ENCODE results near the gene ZFAND3. TPM values are rescaled to one million over a fixed set of nuclear protein-coding genes. Genes with fewer than 3 reads are reported as not detected.

ZFAND3 gene
- total RNA-seq, 6 donors from 2014 or later, result 26.2 to 66.4 (median 55.5) TPM

DNA sequence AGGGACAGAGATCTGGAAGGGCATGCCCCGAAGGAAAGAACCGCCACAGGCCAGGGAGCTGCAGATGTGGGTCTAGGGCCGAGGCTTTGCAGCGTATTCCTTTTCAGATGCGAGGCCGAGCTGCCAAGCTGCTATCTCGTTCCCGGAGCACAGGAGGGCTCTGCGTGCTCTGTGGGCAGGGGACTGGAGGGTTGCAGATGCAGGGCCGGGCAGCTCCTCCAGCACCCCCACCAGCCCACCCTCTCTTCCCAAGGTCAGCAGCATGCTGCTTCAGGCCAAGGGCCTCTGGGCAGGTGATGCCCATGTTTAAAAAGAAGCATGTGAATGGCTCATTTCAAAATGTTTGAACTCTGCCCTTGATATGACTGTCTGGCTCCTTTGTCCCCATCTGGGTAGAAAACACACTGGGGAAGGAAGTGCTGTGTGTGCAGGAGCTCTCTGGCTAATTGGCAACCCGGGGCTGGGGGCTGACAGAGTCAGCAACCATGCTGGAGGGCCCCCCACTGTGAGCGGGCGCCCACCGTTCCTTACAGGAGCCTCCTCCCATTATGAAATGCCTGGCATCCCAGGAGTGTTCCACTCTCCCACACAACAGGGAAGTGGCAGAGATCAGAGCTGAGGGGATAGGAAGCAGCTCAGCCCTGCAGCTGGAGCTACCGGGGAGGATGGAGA, 353.3 kb downstream of the ZFAND3 start:
- DNase-seq, result no peak
- WGBS, 2 donors, result 87 to 91% methylated on average over 7 to 15 of the region's 15 CpGs
- Histone ChIP-seq H3K4me3 (no peak overlapping the region), H3K9me3 (no peaks in the 10 kb centered on the region), H3K27ac (no peak overlapping the region), H3K4me1 (no peaks in the 10 kb centered on the region), H3K36me3 (peaks cover 0 to 23% (median 4%) of the 10 kb centered on the region in 4 donors), H3K27me3 (no peaks in the 10 kb centered on the region)
- TF ChIP-seq POLR2A (IDR thresholded peaks at IDR 0.05) (no peak), POLR2AphosphoS5 (IDR thresholded peaks at IDR 0.05) (no peak), EP300 (IDR thresholded peaks at IDR 0.05) (no peak)
- TF ChIP-seq, protein P1, sequence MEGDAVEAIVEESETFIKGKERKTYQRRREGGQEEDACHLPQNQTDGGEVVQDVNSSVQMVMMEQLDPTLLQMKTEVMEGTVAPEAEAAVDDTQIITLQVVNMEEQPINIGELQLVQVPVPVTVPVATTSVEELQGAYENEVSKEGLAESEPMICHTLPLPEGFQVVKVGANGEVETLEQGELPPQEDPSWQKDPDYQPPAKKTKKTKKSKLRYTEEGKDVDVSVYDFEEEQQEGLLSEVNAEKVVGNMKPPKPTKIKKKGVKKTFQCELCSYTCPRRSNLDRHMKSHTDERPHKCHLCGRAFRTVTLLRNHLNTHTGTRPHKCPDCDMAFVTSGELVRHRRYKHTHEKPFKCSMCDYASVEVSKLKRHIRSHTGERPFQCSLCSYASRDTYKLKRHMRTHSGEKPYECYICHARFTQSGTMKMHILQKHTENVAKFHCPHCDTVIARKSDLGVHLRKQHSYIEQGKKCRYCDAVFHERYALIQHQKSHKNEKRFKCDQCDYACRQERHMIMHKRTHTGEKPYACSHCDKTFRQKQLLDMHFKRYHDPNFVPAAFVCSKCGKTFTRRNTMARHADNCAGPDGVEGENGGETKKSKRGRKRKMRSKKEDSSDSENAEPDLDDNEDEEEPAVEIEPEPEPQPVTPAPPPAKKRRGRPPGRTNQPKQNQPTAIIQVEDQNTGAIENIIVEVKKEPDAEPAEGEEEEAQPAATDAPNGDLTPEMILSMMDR (IDR thresholded peaks at IDR 0.05), result no peak
- no peak for ATAC-seq (ENCODE audit: low FRiP score in 2 of 2)

DNA sequence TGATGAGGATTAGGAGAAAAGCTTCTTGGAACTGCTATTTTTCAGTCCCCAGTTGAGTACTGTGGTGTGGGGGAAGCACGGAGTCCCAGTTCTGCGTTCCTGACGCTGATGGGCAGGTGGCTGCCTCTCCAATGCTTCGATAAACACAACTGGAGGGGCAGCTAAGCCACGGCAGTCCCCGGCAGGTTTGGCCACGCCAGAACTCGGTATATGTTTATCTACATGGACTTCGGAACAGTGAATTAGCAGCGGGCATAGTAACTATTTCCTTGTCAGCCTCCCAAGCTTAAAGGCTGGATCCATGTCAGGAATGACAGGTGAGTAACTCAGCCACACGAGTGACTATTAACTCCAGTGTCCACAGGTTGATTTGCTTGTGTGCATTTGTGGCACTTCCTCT, 354.4 kb downstream of the ZFAND3 start:
- ATAC-seq (ENCODE audit: low FRiP score in 2 of 2), result no peak
- DNase-seq, result no peak
- Histone ChIP-seq H3K4me3 (no peak overlapping the region), H3K27me3 (no peaks in the 10 kb centered on the region), H3K36me3 (peaks cover 0 to 23% (median 4%) of the 10 kb centered on the region in 4 donors), H3K4me1 (no peaks in the 10 kb centered on the region), H3K9me3 (no peaks in the 10 kb centered on the region), H3K27ac (no peak overlapping the region)
- WGBS, 2 donors, result 87 to 93% methylated on average over 11 of the region's 11 CpGs
- TF ChIP-seq, protein P1 (IDR thresholded peaks at IDR 0.05), result no peak
- TF ChIP-seq EP300 (IDR thresholded peaks at IDR 0.05), result no peak

DNA sequence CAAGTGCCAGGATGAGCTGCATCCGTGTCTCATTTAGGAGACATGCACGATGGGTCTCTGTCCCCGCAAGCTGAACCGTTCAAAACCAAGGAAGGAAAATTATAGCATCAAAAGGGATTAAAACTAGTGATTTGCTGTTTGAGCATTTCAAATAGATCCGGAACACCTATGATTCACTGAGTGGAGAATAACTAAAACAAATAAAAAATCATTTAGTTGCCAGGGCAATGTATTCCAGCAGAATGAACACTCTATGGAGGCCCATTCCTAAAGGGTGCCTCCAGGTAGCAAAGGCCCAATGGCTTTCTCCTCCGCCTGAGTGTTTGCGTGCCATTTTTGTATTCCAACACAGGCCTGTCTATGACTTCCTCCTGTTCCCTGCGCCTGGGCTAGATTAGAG, 354.8 kb downstream of the ZFAND3 start:
- no peak for TF ChIP-seq EP300 (IDR thresholded peaks at IDR 0.05)
- TF ChIP-seq POLR2AphosphoS5 (IDR thresholded peaks at IDR 0.05), result no peak
- TF ChIP-seq, protein P1 (IDR thresholded peaks at IDR 0.05), result no peak
- TF ChIP-seq POLR2A (IDR thresholded peaks at IDR 0.05), result no peak
- Histone ChIP-seq H3K27me3 (no peaks in the 10 kb centered on the region), H3K4me1 (no peaks in the 10 kb centered on the region), H3K36me3 (peaks cover 0 to 23% (median 4%) of the 10 kb centered on the region in 4 donors), H3K4me3 (no peak overlapping the region), H3K9me3 (no peaks in the 10 kb centered on the region), H3K27ac (no peak overlapping the region)
- DNase-seq (no peak), ATAC-seq (ENCODE audit: low FRiP score in 2 of 2) (no peak)
- 97% methylated on average over 8 of the region's 8 CpGs for WGBS, 2 donors

DNA sequence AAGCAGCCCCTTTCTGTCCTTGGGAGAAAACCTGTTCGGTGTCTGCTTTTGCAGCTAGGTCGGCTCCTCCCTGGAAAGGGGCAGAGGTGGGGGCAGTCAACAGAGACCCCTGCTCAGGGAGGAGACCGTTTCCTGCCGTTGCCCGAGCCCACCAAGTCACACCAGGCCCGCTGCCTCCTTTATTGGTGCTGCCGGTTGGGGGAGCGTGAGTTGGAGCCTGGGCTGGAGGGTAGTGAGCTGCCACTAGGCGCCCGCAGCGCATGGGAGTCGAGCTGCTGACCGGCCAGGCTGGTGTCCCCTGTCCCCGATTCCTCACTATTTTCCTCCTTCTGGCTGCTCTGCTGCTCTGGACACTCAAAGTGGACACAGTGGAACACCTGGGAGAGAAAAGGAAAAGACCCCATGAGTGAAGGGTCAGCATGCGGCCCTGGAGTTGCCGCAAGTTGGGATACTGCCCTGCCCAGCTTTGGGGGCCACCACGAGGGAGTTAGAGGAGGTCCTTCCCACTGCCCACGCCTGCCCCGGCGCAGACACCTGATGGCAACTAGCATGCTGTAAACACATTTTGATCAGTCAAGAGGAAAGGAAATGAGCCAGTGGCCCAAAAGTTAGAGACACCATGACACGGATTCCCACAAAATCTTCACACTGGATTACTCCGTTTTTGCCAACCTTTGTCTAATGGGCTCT, 355.4 kb downstream of the ZFAND3 start:
- ATAC-seq (ENCODE audit: low FRiP score in 2 of 2) (no peak), DNase-seq (no peak)
- H3K4me3 ChIP-seq, result no peak overlapping the region
- peaks cover 0 to 23% (median 4%) of the 10 kb centered on the region in 4 donors for H3K36me3 ChIP-seq
- no peaks in the 10 kb centered on the region for H3K9me3 ChIP-seq
- no peak for TF ChIP-seq POLR2AphosphoS5 (IDR thresholded peaks at IDR 0.05)
- TF ChIP-seq, protein P1 (IDR thresholded peaks at IDR 0.05), result no peak
- TF ChIP-seq POLR2A (IDR thresholded peaks at IDR 0.05), result no peak
- no peak for TF ChIP-seq EP300 (IDR thresholded peaks at IDR 0.05)
- H3K27me3 ChIP-seq, result no peaks in the 10 kb centered on the region
- H3K27ac ChIP-seq, result no peak overlapping the region
- 97% methylated on average over 12 to 22 of the region's 22 CpGs for WGBS, 2 donors
- H3K4me1 ChIP-seq, result no peaks in the 10 kb centered on the region

Measured in upper lobe of left lung (tissue), 6 donors.